IMR-90 (cell line): Measurements from ENCODE around the gene IRX1. TPM values are rescaled to one million over a fixed set of nuclear protein-coding genes. Genes with fewer than 3 reads are reported as not detected.

Experiments used
- ATAC-seq: fragments of 200-7000 bp; cut with Tn5 transposase; 2 replicates; pipeline ENCODE4 v1.9.1; 2020; ENCODE audit warnings: low read depth, mild to moderate bottlenecking, moderate library complexity
- BruUV-seq: library from RNA; stranded (reverse); fragments of 400-500 nt; replicated peaks from 2 replicates; lab custom pipeline; 2021; lab: Mats Ljungman, UMichigan
- CTCF ChIA-PET: fragments of 300-600 bp; formaldehyde crosslinking; extraction: SDS; loops from one replicate; lab custom pipeline; 2021; ENCODE audit warnings: antibody characterized with exemption; lab: Yijun Ruan, JAX
- POLR2A ChIA-PET: fragments of 300-600 bp; sonication (Branson Sonifier 250); formaldehyde crosslinking; loops from one replicate; lab custom pipeline; 2022; ENCODE audit warnings: antibody characterized with exemption; ENCODE audit not compliant: unreplicated experiment; lab: Charles Lee
- DNase-seq: peaks from one replicate; pipeline ENCODE4 v3.0.0; 2013
- H2AFZ ChIP-seq: replicated peaks from 2 replicates; pipeline ENCODE3; 2013; ENCODE audit warnings: low read length, mild to moderate bottlenecking; ENCODE audit not compliant: poor library complexity
- H2AK5ac ChIP-seq: 2 replicates; pipeline ENCODE4 v1.6.1; 2013; ENCODE audit warnings: low read depth, low read length, inconsistent platforms
- H2AK9ac ChIP-seq: replicated peaks from 2 replicates; pipeline ENCODE3; 2013; ENCODE audit warnings: mild to moderate bottlenecking, low read depth, low read length, moderate library complexity; ENCODE audit not compliant: poor library complexity
- H2BK120ac ChIP-seq: 2 replicates; pipeline ENCODE4 v1.6.1; 2013; ENCODE audit warnings: low read depth, low read length, inconsistent platforms
- H2BK15ac ChIP-seq: 3 replicates; pipeline ENCODE4 v1.6.1; 2013; ENCODE audit warnings: low read depth, low read length, inconsistent platforms
- H2BK20ac ChIP-seq: 2 replicates; pipeline ENCODE4 v1.6.1; 2013; ENCODE audit warnings: low read depth, mild to moderate bottlenecking, inconsistent platforms, low read length, moderate library complexity
- H2BK5ac ChIP-seq: 2 replicates; pipeline ENCODE4 v1.6.1; 2013; ENCODE audit warnings: mild to moderate bottlenecking, low read depth, low read length, inconsistent platforms; ENCODE audit not compliant: poor library complexity, severe bottlenecking
- H3K14ac ChIP-seq: replicated peaks from 2 replicates; pipeline ENCODE4 v1.6.1; 2013; ENCODE audit warnings: low read depth, low read length, inconsistent platforms
- H3K18ac ChIP-seq: 2 replicates; pipeline ENCODE4 v1.6.1; 2013; ENCODE audit warnings: low read depth, low read length, control low read depth
- H3K23ac ChIP-seq: 2 replicates; pipeline ENCODE4 v1.6.1; 2013; ENCODE audit warnings: low read depth, low read length, inconsistent platforms
- H3K27ac ChIP-seq: 2 replicates; pipeline ENCODE4 v1.5.1; 2013; ENCODE audit warnings: mild to moderate bottlenecking, control low read depth, low read length; ENCODE audit not compliant: insufficient read depth
- H3K27me3 ChIP-seq: 2 replicates; pipeline ENCODE4 v1.6.1; 2013; ENCODE audit warnings: low read length; ENCODE audit not compliant: control insufficient read depth, insufficient read depth
- H3K36me3 ChIP-seq: 2 replicates; pipeline ENCODE4 v1.6.1; 2013; ENCODE audit warnings: low read length, mixed read lengths; ENCODE audit not compliant: control insufficient read depth, insufficient read depth
- H3K4ac ChIP-seq: 2 replicates; pipeline ENCODE4 v1.6.1; 2013; ENCODE audit warnings: low read depth, low read length, inconsistent platforms
- H3K4me1 ChIP-seq: 2 replicates; pipeline ENCODE4 v1.6.1; 2013; ENCODE audit warnings: low read length, mixed read lengths; ENCODE audit not compliant: control insufficient read depth, insufficient read depth
- H3K4me2 ChIP-seq: 2 replicates; pipeline ENCODE4 v1.6.1; 2013; ENCODE audit warnings: low read depth, mild to moderate bottlenecking, control low read depth, low read length, moderate library complexity
- H3K4me3 ChIP-seq: 2 replicates; pipeline ENCODE4 v1.5.1; 2013; ENCODE audit warnings: low read depth, mild to moderate bottlenecking, control low read depth, low read length, moderate library complexity; ENCODE audit not compliant: insufficient read depth
- H3K56ac ChIP-seq: 2 replicates; pipeline ENCODE4 v1.6.1; 2013; ENCODE audit warnings: low read length, inconsistent platforms; ENCODE audit not compliant: insufficient read depth; ENCODE audit errors: extremely low read depth
- H3K79me1 ChIP-seq, 2 experiments: 2 replicates each; pipeline ENCODE4 v1.6.1; 2013; ENCODE audit warnings: low read length in 2 of 2, inconsistent platforms in 1 of 2, low read depth in 1 of 2
- H3K9ac ChIP-seq: 2 replicates; pipeline ENCODE4 v1.6.1; 2013; ENCODE audit warnings: low read depth, low read length, control low read depth
- H3K9me1 ChIP-seq: 2 replicates; pipeline ENCODE4 v1.6.1; 2013; ENCODE audit warnings: low read length, inconsistent platforms; ENCODE audit not compliant: insufficient read depth
- H3K9me3 ChIP-seq: 2 replicates; pipeline ENCODE4 v1.6.1; 2013; ENCODE audit warnings: low read length; ENCODE audit not compliant: control insufficient read depth, insufficient read depth
- H4K20me1 ChIP-seq: 2 replicates; pipeline ENCODE4 v1.6.1; 2013; ENCODE audit warnings: low read length, inconsistent platforms; ENCODE audit not compliant: insufficient read depth
- H4K5ac ChIP-seq: 2 replicates; pipeline ENCODE4 v1.6.1; 2013; ENCODE audit warnings: mild to moderate bottlenecking, low read depth, low read length, control low read depth
- H4K8ac ChIP-seq, 2 experiments: 2 replicates each; pipeline ENCODE4 v1.6.1; 2013; ENCODE audit warnings: low read depth in 2 of 2, low read length in 2 of 2, control low read depth in 1 of 2, inconsistent platforms in 1 of 2
- H4K91ac ChIP-seq: 2 replicates; pipeline ENCODE4 v1.6.1; 2013; ENCODE audit warnings: low read depth, low read length, inconsistent platforms; ENCODE audit not compliant: insufficient read depth
- CEBPB ChIP-seq: IDR thresholded peaks from 2 replicates; pipeline ENCODE4 v1.6.1; 2012; ENCODE audit warnings: low read depth, low read length, improper control_type of control experiment
- CHD1 ChIP-seq: IDR thresholded peaks from 2 replicates; pipeline ENCODE4 v1.6.1; 2012; ENCODE audit warnings: low read depth, low read length, improper control_type of control experiment
- ELK1 ChIP-seq: fragments of 150-350 bp; IDR thresholded peaks from 2 replicates; pipeline ENCODE4 v1.6.1; 2016; ENCODE audit warnings: low read depth, mild to moderate bottlenecking, low read length, moderate library complexity, borderline replicate concordance
- FOS ChIP-seq: fragments of 150-350 bp; IDR thresholded peaks from 2 replicates; pipeline ENCODE4 v1.6.1; 2016; ENCODE audit warnings: low read depth, low read length
- NFE2L2 ChIP-seq: fragments of 150-350 bp; IDR thresholded peaks from 2 replicates; pipeline ENCODE4 v1.6.1; 2016; ENCODE audit warnings: low read depth, mild to moderate bottlenecking, low read length
- WGBS, 2 experiments: methylation state at CpG; one replicate each; pipeline versions ENCODE4 v1.1.5 to v1.1.7; 2013; ENCODE audit warnings: missing lambda C conversion rate in 2 of 2; ENCODE audit not compliant: insufficient read length in 1 of 2; ENCODE audit errors: extremely low coverage in 2 of 2; 5-methylcytosine and 5-hydroxymethylcytosine counted together
- dilution Hi-C: fragments of 300-500 bp; cut with HindIII; formaldehyde crosslinking; loops from one replicate; pipeline ENCODE4 v1.14.3; 2018; ENCODE audit warnings: low sequenced_read_pairs; ENCODE audit not compliant: unreplicated experiment
- in situ Hi-C: fragments of 300-500 bp; cut with MboI; formaldehyde crosslinking; loops from 3 replicates; pipeline ENCODE4 v1.14.3; 2019; ENCODE audit warnings: low sequenced_read_pairs, inconsistent platforms, mixed read lengths
- intact Hi-C: fragments of 100-400 bp; cut with micrococcal nuclease; formaldehyde crosslinking; loops from 2 replicates; pipeline ENCODE4 v1.10.0; 2022
- polyA plus RNA-seq, 3 experiments: library from polyadenylated mRNA; depleted of rRNA; stranded (reverse); fragments of >200 nt; gene quantifications; 2 replicates each; pipeline ENCODE4 v1.2.3, GENCODE V29; 2012; ENCODE audit warnings: low replicate concordance in 1 of 3
- total RNA-seq: library from RNA; depleted of rRNA; stranded (reverse); fragments of >200 nt; gene quantifications from 2 replicates; pipeline ENCODE4 v1.2.3, GENCODE V29; 2012

IRX1 gene
- total and polyA plus RNA-seq, 2 of the 4 experiments (the other 2 are of a cell fraction) = not detected

DNA sequence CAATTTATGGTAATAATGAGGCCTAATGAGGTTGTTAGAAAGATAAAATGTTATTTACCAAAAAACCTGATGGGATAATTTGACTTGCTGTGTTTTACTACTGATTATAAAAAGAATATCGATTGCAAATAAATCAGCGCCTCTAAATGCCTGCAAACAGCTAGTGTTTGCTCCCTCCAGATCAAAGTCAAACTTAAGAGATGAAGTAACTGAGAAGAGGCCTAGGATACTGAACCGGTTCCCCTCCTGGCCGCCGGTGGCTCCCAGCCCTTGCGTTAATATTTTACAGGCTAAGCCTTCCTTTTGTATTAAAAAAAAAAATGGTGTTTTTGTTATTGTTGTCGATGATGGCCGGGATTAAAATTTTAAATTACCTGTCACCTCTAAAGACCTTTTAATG, 2.6 kb downstream of the IRX1 start:
- Histone ChIP-seq H2AK9ac (no peak overlapping the region), H3K36me3 (no peaks in the 10 kb centered on the region), H3K27me3 (peaks cover 72% of the 10 kb centered on the region), H3K18ac (no peak overlapping the region), H2AFZ (no peak overlapping the region), H3K23ac (no peak overlapping the region), H2BK20ac (no peak overlapping the region), H4K91ac (no peak overlapping the region), H3K9me1 (no peaks in the 10 kb centered on the region), H2BK5ac (no peak overlapping the region), H3K4ac (no peak overlapping the region), H3K4me3 (no peak overlapping the region), H3K56ac (no peak overlapping the region), H2BK120ac (no peak overlapping the region), H3K14ac (no peak overlapping the region), H4K5ac (no peak overlapping the region), H2BK15ac (no peak overlapping the region), H2AK5ac (no peak overlapping the region), H3K27ac (no peak overlapping the region), H3K4me1 (no peaks in the 10 kb centered on the region), H4K8ac (no peak overlapping the region), H3K79me1 (no peaks in the 10 kb centered on the region), H4K20me1 (no peaks in the 10 kb centered on the region), H3K9me3 (no peaks in the 10 kb centered on the region), H3K9ac (no peak overlapping the region), H3K4me2 (no peak overlapping the region)
- ATAC-seq (no peak), DNase-seq (no peak)
- POLR2A ChIA-PET = no interaction called here
- in situ Hi-C loops (no loop called here), intact Hi-C loops (no loop called here), dilution Hi-C loops (no loop called here)
- WGBS, 2 experiments = no CpG with 5 or more reads among the region's 8 CpGs
- BruUV-seq = no TSS peak
- CTCF ChIA-PET = no interaction called here
- TF ChIP-seq CEBPB (no peak), NFE2L2 (no peak), FOS (no peak), CHD1 (no peak), ELK1 (no peak)
